Activated naive CD4-positive, alpha-beta T cell treated with Interleukin-2 at 50 U/mL for 16 hours (primary cell): ENCODE data around the gene SPACA5.
"Not testable (repeated sequence)": the region's sequence is repeated elsewhere in the genome, so short reads cannot be mapped to it uniquely, and the experiment has no call there.

Experiments
- DNase-seq: peaks from one replicate; pipeline ENCODE4 v3.0.0-alpha.2; 2020

SPACA5 gene

DNA sequence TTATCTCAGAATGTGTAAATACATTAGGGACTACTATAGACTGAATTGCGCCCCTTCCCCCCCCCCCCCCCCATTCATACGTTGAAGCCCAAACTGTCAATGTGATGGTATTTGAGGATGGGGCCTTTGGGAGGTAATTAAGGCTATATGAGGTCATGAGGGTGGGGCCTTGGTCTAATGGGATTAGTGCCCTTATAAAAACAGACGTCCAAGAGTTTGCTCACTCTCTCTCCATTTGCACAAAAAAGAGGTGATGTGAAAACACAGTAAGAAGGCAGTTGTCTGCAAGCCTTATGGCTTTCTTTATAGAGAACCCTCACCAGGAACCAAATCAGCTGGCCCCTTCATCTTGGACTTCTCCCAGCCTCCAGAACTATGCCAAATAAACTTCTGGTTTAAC lies 15.3 kb downstream of the SPACA5 start:
- DNase-seq = no peak

DNA sequence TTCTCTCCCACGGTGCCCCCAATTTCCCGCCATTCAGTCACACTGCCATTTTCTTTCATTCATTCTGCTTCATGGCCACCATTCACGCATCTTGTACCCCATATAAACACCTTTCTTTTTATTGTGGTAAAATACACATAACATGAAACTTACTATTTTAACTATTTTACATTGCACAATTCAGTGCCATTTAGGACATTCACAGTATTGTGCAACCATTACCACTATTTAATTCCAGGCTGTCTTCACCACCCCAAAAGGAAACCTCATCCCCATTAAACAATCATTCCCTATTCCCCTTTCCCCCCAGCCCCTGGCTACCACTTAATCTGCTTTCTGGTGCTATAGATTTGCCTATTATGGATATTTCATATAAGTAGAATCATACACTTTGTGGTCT lies 15.9 kb downstream of the SPACA5 start:
- DNase-seq = no peak

DNA sequence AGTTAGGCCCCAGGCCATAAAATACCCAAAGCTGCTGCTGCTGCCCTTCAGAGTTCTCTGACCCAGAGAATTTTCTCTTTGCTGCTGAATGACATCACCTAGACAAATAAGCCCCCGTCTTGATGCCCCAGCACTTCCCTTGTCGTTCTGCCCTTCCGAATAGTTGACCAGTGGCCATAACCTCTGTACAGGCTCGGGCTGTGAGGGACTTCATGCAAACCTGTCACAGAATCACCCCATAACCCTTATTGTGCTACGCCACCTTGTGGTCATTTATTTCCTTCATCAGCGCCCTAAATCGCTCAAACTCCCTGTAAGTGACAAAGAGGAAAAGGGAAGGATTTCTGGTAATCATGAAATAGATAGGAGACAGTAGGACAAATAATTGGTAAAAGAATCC lies 18.8 kb downstream of the SPACA5 start:
- DNase-seq = peak; percentile 35

DNA sequence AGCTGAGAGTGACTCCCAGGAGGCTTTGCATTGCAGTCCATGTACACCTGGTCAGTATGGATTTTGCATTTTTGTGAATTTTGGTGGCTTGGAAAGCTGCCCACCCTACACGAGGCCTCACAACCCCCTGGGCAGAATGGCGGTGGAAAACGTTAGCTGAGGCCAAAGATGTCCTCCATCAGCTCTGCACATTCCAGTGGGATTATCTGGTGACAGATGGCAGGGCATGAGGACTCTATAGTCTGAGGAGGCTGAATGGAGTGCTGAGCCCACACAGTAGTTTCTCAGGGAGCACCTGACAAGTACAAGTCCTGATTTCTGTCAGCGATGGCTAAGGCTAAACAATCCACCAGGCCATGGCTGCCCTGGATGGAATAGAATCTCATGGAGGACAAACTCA lies 20.8 kb downstream of the SPACA5 start:
- not testable (repeated sequence) for DNase-seq

DNA sequence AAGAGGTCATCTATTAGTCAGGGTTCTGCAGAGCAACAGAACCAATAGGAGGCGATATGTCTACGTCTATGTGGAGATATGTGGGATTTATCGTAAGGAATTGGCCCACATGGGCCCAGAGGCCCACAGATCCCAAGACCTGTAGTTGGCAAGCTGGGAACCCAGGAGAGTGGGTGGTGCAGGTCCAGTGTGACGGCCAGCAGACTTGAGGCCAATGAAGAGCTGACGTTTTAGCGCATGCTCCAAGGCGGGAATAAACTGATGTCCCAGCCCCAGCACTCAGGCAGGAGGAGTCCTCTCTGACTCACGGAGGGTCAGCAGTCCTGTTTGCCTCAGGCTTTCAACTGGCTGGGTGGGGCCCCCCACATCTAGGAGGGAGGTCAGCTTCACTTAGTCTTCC lies 21.3 kb downstream of the SPACA5 start:
- no peak for DNase-seq

DNA sequence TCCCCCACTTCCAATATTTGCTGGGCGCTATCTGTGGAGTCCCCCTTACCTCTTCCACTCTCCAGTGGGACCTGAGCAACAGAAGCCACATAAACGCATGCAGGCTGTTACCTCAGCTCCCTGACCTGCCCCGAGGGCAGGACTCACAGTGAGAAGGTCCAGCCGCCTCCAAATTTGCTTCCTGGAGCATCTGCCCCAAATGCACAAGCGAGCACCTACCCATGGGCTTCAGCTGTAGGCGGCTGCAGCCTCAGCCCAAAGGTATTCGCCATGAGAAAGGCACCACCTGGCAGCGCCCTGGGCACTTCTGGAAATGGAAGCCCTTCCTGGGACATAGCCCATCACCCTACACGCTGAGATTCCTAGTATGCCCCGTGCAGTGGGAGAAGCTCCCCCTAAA lies 23.4 kb downstream of the SPACA5 start:
- no peak for DNase-seq

DNA sequence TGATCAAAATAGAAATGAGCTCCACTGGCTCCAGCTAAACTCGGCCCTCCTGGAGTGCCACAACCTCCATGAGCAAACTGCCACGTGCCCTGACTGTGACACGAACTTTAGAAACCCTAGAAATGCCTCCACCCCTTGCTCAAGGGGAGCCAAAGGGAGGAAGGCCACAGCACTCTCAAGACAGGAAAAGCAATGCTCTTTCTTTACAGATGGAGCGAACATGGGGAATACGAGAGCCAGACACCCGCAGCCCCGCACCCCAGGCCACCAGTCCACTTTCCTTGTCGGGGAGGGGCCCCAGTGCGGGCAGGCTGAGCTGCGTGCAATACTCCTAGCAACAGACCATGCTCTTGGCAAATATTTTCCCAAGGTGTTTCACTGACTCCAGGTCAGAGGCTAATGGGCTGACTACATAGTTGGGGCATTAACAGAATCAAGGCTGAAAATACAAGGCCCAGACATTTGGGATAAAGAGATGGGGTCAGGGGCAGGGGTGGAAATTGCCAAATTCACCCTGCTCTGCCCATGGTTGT lies 23.9 kb downstream of the SPACA5 start:
- not testable (repeated sequence) for DNase-seq

DNA sequence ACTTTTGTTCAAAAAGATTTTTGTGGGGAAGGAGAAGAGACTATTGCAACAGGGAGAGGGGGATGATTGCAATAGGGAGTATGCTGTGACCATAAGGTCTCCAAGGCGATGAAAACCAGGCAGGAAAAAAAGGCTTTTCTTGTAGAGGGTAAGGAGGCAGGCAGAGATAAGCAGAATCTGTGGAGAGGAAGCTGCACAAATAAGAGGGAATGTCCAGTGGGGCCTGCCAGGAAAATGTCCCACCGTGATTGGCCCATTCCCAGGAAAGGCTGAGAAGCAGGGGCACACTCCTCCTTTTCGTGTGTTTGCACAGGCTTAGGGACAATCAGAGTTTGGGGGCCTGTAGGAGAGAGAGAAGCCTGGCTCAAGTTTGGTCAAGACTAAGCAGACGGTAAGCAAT lies 29.1 kb downstream of the SPACA5 start:
- no peak for DNase-seq

DNA sequence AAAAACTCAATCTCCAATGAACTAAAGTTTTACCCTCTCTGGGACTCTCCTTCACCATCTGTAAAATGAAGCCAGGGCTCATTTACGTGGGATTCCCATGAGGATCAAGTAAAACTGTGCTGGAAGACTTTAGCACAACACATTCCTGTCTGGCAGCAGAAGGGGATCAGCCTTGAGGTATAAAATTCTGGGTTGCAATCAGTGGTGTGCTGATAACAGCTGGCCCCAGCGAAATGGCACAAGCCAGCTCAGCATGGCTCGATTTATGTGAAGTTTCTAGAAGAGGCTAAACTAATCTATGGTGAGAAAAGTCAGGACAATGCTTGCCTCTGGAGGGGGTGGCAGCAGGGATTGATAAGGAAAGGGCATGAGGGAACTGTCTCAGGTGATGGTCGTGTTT lies 36.3 kb downstream of the SPACA5 start:
- no peak for DNase-seq

DNA sequence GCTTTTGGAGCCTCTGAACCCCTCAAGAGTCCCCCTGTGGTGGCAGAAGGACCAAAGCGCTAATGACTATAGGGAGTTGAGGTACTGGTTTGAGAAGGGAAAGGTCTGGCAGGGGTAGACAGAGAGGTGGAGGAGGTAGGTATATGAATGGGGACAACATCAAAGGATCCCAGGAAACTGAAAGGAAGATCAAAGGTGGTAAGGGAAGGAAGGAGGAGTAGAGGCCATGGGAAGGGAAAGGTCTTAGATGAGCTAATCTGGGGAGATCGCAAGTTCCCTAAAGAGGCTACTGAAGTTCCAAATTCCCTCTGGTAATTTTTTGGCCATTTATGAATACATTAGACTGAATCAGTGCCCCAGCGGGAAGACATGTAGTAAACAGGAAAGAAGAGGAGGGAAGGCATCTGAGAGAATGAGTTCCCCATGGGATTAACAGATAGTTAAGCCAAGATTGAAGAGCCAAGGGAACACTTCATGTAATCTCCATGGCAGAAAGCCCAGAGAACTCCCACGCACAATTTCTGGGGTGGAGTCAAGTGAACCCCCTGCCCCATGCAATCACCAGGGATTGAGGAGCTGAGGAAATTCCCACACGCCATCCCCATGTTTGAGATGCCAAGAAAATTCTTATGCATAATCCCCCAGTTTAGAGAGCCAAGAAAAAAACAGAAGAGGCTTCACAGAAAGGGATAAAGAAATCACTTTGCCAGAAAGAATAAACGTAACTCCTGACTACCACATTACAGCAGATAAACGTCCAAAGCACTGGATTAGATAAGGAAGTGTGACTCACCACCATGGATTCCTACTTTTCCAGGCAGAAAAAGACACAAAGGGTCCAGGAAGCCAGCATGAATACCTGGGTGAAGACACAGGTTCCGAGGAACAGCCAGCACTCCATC lies 38.9 kb downstream of the SPACA5 start:
- no peak for DNase-seq

DNA sequence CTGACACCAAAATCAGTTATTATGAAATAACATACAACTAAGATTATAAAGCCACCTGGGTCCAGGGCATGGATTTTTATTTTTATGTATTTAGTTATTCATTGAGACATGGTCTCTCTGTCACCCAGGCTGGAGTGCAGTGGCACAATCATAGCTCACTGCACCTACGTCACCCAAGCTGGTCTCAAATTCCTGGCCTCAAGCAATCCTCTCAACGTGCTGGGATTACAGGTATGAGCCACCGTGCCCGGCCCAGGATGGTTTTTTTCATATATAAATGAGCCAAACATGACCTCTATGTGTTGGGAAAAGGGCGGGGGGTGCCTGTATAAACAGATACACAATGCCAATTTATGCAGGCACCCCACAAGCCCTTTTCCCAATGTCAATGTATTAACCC lies 40.1 kb downstream of the SPACA5 start:
- no peak for DNase-seq

DNA sequence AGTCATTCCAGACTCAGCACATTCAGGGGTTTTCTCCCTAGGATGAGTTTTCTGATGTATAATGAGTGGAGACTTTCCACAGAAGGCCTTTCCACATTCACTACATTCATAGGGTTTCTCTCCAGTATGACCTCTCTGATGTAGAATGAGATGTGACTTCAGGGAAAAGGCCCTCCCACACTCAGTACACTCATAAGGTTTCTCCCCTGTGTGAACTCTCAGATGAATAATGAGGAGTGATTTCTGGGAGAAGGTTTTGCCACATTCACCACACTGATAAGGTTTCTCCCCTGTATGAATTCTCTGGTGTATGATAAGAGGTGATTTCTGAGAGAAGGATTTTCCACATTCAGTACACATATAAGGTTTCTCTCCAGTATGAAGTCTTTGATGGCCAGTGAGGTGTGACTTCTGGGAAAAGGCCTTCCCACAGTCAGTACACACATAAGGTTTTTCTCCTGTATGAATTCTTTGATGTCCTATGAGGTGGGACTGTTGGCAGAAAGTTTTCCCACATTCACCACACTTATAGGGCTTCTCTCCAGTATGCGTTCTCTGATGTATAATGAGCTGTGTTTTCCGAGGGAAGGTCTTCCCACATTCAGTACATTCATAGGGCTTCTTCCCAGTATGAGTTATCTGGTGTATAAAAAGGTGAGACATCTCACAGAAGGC lies 52.0 kb downstream of the SPACA5 start:
- DNase-seq = no peak

DNA sequence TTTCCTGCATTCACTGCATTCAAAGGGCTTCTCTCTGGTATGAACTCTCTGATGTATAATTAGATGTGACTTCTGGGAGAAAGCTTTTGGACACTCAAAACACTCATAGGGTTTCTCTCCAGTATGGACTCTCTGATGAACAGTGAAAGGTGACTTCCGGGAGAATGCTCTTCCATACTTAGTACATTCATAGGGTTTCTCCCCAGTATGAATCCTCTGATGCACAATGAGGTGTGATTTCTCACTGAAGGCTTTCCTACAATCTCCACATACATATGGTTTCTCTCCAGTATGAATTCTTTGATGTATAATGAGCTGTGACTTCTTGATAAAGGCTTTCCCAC lies 52.5 kb downstream of the SPACA5 start:
- DNase-seq = no peak
